Fibroblast of skin of right biceps (primary cell): ENCODE data around the gene SPRY1.

Experiments used
- DNase-seq: peaks from one replicate; pipeline ENCODE4 v3.0.0-alpha.2; 2013

Gene SPRY1

GRCh38 chr4:123380728-123381716 lies 15.6 kb upstream of the SPRY1 start:
- no peak for DNase-seq

GRCh38 chr4:123381996-123382395 lies 14.6 kb upstream of the SPRY1 start:
- peak; percentile 31 for DNase-seq

- no peak for DNase-seq
Observed at GRCh38 chr4:123383566-123383965, 13.0 kb upstream of the SPRY1 start.

GRCh38 chr4:123386609-123387008 lies 10.0 kb upstream of the SPRY1 start:
- DNase-seq = peak; percentile 22

GRCh38 chr4:123390846-123391456 lies 5.6 kb upstream of the SPRY1 start:
- DNase-seq = peak; percentile 22

- no peak for DNase-seq
Observed at GRCh38 chr4:123393721-123394120, 2.9 kb upstream of the SPRY1 start.

- DNase-seq = peak; percentile 36
Observed at GRCh38 chr4:123397144-123398065, 810 bp downstream of the SPRY1 start.

- peak; percentile 63 for DNase-seq
Observed at GRCh38 chr4:123398066-123398852, 1.7 kb downstream of the SPRY1 start.

- DNase-seq = peak; percentile 68
Observed at GRCh38 chr4:123398853-123399626, 2.4 kb downstream of the SPRY1 start.

GRCh38 chr4:123399627-123400358 lies 3.2 kb downstream of the SPRY1 start:
- DNase-seq = peak; percentile 18

- DNase-seq = no peak
Observed at GRCh38 chr4:123401271-123402120, 4.9 kb downstream of the SPRY1 start.

GRCh38 chr4:123402121-123402465 lies 5.5 kb downstream of the SPRY1 start:
- DNase-seq = no peak

GRCh38 chr4:123403080-123403604 lies 6.5 kb downstream of the SPRY1 start:
- peak; percentile 44 for DNase-seq

- DNase-seq = no peak
Observed at GRCh38 chr4:123404533-123404932, 7.9 kb downstream of the SPRY1 start.

- DNase-seq = no peak
Observed at GRCh38 chr4:123405267-123405865, 8.8 kb downstream of the SPRY1 start.

GRCh38 chr4:123406872-123407271 lies 10.3 kb downstream of the SPRY1 start:
- DNase-seq = no peak

GRCh38 chr4:123408471-123409084 lies 12.0 kb downstream of the SPRY1 start:
- peak; percentile 8 for DNase-seq

GRCh38 chr4:123409334-123409733 lies 12.7 kb downstream of the SPRY1 start:
- DNase-seq = peak; percentile 15

GRCh38 chr4:123411514-123411913 lies 14.9 kb downstream of the SPRY1 start:
- DNase-seq = no peak
